ENCODE data around the gene MCM3AP.

DNA sequence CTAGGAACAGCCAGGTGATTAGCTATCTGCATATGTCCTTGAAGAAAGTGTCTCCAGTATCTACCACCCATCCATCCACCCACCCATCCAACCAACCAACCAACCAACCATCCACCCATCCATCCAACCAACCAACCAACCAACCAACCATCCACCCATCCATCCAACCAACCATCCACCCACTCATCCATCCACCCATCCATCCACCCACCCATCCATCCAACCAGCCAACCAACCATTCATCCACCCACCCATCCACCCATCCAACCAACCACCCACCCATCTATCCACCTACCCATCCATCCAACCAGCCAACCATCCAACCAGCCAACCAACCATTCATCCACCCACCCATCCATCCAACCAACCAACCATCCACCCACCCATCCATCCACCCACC is 26.2 kb upstream of the MCM3AP start:
- TF ChIP-seq EZH2phosphoT487 (IDR thresholded peaks at IDR 0.05; ENCODE audit: insufficient read depth, low read depth) (no peak), EZH2 (IDR thresholded peaks at IDR 0.05; ENCODE audit: insufficient read depth, poor library complexity, severe bottlenecking) (no peak)
